Globus pallidus (tissue), 1 donor: Measurements from ENCODE around the gene IFI44L.
A peak's percentile ranks its signal among the peaks of the same experiment; 100 is the strongest.

Source experiments
- DNase-seq: peaks from one replicate; pipeline ENCODE4 v3.0.0-alpha.2; 2015; ENCODE audit warnings: low spot score

The IFI44L gene

DNA sequence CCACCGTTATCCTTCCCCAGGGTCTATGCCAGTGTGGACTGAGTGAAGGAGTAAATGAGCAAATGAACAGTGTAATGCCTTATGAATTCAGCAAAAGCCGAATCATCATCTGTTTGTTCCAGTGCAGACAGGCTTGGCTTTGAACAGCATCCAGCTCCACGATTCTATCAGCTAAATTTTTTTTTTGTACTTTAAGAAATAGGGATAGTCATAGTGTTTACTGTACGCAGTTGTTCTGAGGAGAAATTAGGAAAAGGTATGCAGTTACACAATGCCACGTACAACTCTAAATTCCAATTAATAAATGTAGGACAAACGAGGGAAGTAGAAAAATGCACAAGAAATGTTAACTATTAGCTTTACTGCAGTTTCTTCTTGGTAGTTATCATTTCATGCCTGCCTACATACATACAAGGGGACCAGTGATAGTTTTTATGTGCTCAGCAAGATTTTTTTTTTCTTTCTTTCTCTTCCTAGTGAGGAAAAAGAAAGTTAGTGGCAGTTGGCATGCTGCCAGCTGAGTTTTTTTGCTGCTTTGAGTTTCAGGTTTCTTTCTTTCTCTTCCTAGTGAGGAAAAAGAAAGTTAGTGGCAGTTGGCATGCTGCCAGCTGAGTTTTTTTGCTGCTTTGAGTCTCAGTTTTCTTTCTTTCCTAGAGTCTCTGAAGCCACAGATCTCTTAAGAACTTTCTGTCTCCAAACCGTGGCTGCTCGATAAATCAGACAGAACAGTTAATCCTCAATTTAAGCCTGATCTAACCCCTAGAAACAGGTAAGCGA lies at the start of gene IFI44L:
TSS of gene IFI44L (plus strand) at position 646 of the 777 bp plus-strand sequence. CDS start 7,468 bp downstream, outside the sequence.
- DNase-seq, result peak; percentile 31

DNA sequence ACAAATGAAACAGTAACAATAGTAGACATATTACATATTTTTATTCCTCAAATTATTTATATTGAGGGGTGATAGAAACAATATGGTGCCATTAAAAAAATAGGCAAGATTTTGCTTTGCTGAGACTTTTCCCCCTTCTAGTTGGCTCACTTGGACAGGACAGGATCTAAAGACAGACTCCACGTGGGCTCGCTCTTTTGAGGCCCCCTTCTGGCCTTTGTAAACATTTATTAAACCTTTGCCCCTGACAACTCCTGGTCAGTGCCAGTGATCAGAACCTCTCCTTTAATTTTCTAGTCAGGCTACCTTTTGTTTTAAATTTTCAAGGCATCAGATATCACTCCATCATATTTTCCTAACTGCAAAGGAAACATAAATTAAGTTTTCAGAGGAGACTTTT lies 49.7 kb upstream of the IFI44L start:
- DNase-seq, result no peak

DNA sequence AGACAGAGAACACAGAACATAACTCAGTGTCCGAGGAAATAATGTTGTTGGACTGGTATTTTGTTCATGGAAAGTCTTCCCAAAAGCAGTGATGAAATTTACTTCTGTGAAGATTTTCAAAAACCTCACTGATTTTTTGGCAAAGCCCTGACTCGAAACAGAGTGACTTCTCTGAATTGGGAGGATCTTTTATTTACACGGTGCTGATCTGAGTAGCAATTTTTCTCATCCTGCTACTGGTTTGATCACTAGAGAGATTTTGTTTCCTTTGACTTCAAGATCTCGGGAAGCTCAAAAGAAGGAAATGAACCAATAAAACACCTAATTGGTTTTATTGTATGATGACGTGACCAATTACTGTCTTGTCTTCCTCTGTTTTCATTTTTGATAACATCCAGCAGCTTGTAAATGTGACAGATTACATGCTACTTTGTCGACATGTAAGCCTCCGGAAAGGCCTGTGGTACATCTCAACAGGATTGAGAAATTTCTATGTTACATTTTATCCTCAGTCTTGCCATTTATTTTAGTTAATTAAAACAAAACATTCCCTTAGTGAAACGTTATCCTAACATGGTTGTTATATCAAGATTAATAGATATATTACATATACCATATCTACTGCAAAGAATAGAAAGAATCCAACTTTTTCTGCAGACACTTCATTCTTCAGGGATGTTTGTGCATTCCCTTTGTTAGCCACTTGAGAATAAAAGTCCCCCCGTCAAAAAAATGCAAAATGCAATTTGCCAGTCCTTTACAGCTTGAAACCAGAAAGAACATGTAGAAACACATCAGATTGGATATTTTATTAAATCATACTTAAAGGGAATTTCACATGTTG lies 42.8 kb upstream of the IFI44L start:
- DNase-seq, result no peak

DNA sequence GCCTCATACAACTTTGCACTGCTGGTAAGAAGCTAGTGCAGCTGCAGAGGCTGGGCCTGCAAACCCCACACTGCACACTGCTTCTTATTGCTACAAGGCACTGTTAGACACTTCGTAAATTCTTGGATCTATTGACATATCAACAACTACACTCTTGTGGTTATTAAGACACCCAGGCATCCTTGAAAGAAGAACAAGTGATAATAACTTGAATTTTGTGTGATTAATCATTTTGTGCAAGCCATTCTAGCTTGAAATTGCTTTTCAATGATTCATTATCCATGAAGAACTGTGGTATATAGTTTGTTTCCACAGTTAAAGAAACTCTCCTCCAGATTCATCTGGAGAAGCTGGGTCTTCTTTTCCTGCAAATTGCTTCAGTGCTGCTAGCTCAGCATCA lies 33.7 kb upstream of the IFI44L start:
- no peak for DNase-seq

DNA sequence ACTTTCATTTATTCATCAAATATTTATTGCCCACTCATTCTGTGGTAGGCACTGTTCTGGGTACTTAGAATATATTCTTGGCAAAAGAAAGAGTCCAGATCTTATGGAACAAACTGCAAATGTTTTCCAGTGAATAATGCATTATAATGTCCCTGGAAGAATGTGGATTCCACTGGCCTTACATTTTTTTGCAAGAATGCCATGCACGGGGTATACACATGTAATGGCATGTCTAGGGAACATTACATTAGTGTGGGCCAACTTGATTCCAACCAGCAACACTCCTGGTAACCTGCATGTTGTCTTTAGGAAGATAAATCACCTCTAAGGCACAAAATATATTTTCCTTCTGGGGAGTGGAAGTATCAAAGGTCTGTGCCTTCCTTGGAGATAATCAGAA lies 33.0 kb upstream of the IFI44L start:
- no peak for DNase-seq

DNA sequence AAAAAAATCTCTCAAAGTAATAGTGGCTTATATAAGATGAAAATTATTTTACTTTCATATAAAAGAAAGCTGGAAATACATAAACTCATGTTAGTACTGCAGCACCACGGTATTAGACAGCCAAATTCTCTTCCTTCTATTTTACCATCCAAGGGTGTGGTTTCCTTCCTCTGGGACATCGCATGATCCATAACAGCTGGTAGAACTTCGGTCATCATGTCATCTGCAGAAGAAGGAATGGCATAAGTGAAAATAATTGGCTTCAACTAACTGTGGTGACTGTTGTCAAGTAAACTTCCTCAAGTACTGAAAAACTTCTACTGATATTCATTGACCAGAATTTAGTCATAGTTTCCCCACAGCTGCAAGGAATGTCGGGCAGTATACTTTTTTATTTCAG lies 28.3 kb upstream of the IFI44L start:
- DNase-seq, result no peak

DNA sequence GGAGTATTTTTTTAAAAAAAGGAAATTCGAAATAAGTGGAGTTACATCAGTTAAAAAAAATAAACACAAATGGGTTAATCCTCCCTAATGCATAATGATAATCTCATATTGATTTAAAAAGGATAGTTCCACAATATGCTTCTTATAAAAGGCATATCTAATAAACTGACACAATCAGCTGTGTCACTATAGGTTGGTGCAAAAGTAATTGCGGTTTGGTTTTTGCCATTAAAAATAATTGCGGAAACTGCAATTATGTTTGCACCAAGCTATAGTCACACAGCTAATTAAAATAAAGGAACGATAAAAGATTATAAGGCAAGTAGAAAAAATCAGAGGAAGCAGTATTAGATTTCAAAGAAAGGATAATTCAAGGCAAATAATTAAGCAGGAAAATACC lies 21.0 kb upstream of the IFI44L start:
- DNase-seq, result no peak

DNA sequence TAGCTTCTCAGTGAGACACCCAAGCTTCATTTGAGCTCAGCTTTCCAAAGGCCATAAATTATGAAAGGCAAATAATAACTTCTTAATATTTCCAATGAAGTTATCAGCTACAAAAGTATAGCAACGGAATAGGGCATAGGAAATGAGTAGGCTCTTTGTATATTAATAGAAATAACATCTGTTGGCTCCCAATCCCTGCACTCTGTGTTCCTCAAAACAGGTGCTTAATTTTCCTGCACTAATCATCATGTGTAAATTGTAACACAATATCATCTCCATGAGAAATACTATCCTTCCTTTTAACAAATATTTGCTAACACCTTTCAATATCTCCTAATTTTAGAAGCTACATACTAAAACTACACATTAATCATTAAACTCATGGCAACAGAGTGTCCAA lies 19.2 kb upstream of the IFI44L start:
- DNase-seq, result no peak

DNA sequence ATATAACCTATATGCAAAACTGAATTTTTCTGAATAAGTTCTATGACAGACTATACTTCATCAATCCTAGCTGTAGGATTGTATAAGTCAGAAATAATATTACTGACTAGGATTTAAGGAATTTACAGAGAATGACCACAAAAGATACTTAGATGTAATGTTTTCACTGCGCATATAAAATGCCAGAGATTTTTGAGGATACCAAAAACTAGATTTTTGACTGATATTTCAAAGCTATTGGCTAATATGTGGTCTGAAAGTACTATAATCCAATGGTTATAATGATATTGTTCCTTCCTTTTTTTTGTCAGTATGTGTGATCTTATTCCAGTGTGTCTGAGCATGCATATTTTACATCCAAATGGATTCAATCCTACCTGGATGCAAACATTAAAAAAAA lies 17.0 kb upstream of the IFI44L start:
- DNase-seq, result no peak

DNA sequence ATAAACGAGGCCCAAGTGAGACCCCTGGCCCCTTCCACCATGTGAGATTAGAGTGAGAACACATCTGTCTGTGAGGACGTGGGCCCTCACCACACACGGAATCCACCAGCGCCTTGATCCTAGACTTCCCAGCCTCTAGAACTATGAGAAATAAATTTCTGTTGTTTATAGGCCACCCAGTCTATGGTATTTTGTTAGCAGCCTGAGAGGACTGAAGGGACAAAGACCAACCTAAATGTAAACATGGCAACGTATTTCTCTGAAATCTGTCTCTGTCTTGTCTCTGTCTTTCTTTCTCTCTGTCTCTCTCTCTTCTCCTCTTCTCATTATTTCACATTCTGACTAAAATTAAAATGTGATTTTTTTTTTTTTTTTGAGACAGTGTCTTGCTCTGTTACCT lies 15.6 kb upstream of the IFI44L start:
- no peak for DNase-seq

DNA sequence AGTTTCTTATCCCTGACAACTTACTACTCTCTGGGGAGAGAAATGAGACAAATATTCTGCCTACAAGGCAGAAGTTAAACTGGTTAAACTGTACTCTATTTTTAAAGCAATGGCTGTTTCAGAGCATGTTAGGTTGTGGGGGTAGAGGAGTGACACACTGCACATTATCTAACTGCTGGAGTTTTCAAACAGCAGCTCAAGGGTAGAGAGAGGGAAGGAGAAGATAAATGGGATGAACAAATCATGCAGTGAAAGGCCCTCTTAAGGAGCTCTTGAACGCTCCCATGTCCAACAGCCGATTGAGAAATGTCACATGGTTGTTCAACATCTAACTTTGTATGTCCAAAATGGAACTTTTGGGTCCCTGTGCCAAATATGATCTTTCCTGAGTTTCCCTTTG lies 14.0 kb upstream of the IFI44L start:
- DNase-seq, result no peak

DNA sequence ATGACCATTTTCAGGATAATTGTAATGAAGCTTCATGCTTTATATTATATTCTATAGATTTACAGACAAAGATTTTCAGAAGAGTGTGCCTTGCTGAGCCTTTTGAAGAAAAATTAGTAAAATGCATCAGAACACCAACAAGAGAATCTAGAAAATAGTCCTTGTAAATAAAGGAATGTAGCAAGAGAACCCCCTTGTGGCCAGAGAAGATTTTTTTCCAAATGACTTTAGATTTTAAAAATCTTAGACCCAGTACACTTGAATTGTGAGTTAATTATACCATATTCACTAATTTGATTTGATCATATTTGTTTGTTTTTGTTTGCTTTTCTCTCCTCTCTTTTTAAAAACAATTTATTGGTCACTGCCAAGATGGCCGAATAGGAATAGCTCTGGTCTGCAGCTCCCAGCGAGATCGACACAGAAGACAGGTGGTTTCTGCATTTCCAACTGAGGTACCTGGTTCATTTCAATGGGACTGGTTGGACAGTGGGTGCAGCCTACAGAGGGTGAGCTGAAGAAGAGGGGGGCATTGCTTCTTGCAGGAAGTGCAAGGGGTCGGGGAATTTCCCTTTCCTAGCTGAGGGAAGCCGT lies 12.8 kb upstream of the IFI44L start:
- no peak for DNase-seq

DNA sequence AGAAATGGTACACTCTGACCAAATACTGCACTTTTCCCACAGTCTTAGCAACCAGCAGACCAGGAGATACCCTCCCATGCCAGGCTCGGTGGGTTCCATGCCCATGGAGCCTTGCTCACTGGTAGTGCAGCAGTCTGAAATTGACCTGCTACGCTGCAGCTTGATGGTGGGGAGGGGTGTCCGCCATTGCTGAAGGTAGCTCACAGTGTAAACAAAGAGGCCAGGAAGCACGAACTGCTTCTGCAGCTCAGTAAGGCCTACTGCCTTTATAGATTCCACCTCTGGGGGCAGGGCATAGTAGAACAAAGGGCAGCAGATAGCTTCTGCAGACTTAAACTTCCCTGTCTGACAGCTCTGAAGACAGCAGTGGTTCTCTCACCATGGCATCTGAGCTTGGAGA lies 12.3 kb upstream of the IFI44L start:
- no peak for DNase-seq

DNA sequence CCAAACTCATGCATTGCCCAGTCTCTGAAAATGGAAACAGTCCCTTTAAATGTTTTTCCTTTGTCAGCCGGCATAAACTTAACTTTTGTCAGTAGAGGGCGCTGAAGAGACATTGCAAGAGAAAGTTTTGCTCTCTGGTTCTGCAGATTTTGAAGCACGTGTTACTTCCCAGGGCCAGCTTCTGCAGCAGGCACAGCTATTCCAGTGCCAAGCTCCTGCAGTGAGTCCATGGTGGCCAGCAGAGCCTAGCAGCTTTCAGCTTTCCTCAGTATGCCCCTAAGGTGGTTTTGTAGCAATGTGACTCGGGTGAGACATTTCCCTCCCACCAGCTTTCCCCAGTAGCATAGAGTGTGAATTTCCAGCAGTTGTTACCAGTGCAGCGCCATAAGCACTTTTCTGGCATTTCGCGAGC lies 2.6 kb upstream of the IFI44L start:
- peak; percentile 93 for DNase-seq

DNA sequence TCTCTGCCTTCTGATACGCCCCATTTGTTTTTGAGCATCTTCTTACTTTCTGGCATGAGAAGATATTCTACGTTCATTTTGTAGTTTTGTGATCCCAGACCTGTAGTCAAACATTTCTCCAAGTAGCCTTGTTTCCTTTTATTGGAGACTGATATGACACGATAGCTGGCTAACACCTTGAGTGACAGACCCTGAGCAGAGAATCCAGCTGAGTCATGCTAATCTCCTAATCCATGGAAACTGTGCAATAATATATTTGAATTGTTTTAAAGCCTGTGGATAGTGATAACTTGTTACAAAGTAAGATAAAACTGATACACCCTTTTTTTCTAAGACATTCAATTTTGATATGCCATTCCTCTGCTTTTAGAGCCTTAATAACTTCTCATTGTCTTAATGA lies 1.2 kb upstream of the IFI44L start:
- DNase-seq, result no peak

DNA sequence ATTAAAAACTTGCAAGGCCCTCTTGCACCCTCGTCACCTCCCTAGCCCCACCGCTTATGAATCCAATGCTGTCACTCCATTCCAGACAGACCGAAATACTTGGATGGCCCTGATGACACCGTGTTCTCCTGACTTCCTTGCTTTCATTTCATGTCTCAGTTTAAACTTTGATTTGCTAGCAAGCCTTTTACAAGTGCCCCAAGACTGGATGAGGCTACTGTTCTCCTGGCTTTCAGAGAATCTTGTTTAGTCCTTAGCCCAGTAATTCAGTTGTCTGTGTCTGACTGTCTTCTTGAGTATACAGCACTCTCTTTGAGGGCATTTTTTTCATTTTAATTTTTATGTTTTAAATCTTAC lies 824 bp upstream of the IFI44L start:
- peak; percentile 43 for DNase-seq

DNA sequence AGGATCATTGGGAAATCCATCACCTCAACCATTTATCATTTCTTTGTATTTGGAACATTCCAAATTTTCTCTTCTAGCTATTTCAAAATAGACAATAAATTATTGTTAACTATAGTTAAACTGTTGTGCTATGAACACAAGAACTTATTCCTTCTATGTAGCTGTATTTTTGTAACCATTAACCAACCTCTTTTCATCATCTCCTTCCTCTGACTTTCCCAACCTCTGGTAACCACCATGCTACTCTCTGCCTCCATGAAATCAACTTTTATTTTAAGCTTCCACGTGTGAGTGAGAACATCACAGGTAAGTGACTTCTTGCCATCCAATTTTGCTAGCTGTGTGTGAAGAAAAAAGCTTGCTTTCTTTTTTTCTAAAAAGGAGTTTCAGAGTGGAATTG lies 418 bp downstream of the IFI44L start:
- DNase-seq, result no peak

DNA sequence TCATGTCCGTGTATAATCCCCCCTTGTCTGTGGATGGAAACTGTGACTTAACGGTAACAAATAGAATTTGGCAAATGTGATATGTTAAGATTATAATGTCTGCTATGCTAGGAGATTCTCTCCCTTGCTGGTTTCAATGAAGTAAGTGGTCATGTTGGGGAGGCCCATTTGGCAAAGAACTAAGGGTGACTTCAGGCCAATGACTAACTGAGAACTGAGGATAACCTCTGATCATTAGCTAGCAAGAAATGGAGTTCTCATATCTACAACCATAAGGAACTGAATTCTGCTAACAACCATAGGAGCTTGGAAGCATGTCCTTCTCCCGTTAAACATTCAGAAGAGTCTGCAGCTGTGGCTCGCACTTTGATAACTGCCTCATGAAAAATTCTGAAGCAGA lies 2.3 kb downstream of the IFI44L start:
- DNase-seq, result no peak

DNA sequence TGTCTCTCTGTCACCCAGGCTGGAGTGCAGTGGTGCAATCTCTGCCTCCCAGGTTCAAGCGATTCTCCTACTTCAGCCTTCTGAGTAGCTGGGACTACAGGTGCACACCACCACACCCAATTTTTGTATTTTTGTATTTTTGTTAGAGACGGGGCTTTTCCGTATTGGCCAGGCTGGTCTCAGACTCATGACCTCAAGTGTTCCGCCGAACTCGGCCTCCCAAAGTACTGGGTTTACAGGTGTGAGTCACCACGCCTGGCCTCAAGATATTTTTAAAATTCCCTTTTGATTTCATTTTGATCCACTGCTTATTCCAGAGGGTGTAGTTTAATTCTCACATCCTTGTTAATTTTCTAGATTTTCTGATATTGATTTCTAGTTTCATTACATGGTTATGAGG lies 3.8 kb downstream of the IFI44L start:
- DNase-seq, result no peak

DNA sequence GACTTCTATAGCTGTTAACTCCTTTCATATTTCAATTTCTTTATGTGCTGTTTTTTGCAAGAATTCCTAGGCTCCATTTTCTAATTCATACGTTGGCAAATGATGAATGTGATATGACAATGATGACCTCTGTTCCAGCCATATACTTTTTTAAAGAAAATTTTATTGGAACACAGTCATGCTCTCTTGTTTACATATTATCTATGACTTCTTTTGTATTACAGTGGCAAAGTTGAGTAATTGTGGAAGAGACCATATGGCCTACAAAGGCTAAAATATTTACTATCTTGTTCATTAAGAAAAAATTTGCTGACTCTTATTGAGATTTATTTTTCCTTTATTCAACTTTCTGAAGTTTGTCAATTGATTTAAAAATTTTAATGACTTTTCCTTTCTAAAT lies 7.1 kb downstream of the IFI44L start:
- no peak for DNase-seq

DNA sequence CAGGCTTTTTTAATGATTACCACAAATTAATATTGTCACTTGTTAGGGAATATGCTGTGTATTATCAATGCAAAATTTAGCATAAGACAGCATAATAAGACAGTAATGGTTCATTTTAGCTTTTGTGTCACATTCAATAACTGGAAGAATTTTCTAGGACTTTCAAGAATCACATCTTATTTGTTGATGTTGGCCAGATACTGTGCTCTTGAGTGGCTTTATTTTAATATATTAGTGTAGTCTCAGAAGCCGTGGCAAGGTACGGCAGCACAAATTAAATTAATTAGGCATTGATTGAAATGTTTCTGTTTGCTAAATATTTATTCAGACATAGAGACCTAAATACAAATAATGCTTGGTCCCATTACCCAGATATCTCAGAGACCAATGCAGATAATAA lies 10.4 kb downstream of the IFI44L start:
- DNase-seq, result no peak

DNA sequence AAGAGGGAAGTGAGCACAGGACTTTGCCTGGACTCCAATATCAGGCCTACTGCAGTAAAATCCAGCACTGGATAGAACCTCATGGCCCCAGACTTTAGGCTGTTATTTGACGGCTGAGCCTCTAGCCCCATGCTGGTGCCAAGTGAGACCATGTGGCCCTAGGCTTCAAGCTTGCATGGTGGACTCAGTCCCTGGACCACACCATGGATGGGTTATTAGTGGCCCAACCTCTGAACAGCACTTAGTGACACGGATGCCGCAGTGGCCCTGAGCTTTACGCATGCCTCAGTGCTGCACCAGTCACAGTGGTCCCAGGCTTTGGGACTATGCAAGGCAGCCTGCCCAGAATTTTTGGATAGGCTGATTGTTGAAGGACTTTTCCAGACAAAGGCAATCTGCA lies 13.0 kb downstream of the IFI44L start:
- DNase-seq, result no peak

DNA sequence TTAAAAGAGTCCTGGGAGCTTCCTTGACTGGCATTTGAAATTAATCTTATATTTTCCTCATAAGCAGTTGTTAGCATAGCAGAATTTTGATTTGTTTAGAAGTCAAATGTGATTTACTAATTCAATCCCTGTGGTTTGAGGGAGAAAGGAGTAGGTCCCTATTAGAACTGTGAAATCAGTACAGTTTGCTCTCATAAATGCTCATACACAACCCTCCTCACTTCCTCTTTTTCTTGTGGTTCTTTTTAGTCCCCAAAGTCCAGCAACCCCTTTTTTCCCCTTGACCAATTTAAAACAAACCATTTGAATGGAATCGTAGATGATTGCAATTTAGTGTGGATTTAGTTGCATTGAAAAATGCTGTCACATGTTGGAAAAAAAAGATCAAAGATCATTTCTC lies 20.2 kb downstream of the IFI44L start:
- DNase-seq, result no peak
